HFF-Myc (cell line): ENCODE results near the gene BRD3.

ENCODE experiments used
- DNase-seq: peaks from one replicate; pipeline ENCODE4 v3.0.0-alpha.2; 2011; ENCODE audit warnings: low read depth; ENCODE audit errors: extremely low read depth
- H3K4me3 ChIP-seq: replicated peaks from 2 replicates; pipeline ENCODE4 v1.5.1; 2011; ENCODE audit warnings: low read depth, mild to moderate bottlenecking, control low read depth, low read length
- CTCF ChIP-seq: IDR thresholded peaks from 2 replicates; pipeline ENCODE4 v1.5.1; 2012; ENCODE audit warnings: mild to moderate bottlenecking, low read depth, low read length, control low read depth; ENCODE audit errors: missing control alignments

BRD3 gene

GRCh38 chr9:134044944-134045343 is 22.9 kb downstream of the BRD3 start:
- DNase-seq = no peak
- no peak for TF ChIP-seq CTCF
- H3K4me3 ChIP-seq = no peak overlapping the region

GRCh38 chr9:134043531-134043988 is 24.3 kb downstream of the BRD3 start:
- no peak for DNase-seq
- TF ChIP-seq CTCF = no peak
- H3K4me3 ChIP-seq = no peak overlapping the region

GRCh38 chr9:134041649-134041962 is 26.2 kb downstream of the BRD3 start:
- no peak for DNase-seq
- H3K4me3 ChIP-seq = no peak overlapping the region
- no peak for TF ChIP-seq CTCF

DNA sequence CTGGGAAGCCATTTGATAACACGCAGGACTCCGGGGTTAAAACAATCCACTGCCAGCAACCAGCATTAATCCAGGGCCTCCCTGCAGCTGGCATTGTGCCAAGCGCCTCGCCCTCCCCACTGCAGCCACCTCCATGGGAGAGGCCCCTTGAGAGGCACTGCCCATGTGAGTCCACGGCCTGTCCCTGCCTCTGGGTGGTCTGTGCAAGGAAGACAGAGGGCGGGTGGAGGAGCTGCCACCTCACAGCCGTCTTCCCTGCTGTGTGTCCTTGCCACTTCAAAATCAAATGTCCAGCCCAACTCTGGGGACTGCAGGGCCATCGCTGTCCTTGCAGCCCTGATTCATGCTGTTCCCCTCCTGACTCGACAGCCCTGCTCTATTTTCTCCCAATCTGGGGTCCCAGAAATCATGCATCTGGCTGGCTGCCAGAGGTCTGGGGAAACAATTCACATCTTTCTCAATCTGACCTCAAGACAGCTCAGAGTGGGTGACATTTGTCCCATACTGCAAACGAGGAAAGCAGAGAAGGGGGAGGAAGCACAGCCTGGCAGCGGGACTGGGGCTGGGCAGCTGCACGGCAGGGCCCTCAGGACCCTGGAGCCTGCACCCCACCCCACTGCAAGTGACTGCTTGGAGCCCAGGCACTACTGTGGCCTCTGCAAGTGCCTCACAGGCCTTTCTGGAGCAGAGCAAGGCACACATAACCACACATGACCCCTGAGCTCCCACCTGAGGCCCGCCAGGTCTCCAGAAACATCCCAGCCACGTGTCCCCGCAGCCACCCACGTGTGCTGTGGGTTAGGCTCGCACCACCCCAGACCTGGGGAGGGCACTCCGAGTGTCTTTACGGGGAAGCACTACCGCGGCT is 26.8 kb downstream of the BRD3 start:
- no peak for DNase-seq
- TF ChIP-seq CTCF = no peak
- no peak overlapping the region for H3K4me3 ChIP-seq

GRCh38 chr9:134040176-134040565 is 27.7 kb downstream of the BRD3 start:
- TF ChIP-seq CTCF = no peak
- H3K4me3 ChIP-seq = no peak overlapping the region
- no peak for DNase-seq

DNA sequence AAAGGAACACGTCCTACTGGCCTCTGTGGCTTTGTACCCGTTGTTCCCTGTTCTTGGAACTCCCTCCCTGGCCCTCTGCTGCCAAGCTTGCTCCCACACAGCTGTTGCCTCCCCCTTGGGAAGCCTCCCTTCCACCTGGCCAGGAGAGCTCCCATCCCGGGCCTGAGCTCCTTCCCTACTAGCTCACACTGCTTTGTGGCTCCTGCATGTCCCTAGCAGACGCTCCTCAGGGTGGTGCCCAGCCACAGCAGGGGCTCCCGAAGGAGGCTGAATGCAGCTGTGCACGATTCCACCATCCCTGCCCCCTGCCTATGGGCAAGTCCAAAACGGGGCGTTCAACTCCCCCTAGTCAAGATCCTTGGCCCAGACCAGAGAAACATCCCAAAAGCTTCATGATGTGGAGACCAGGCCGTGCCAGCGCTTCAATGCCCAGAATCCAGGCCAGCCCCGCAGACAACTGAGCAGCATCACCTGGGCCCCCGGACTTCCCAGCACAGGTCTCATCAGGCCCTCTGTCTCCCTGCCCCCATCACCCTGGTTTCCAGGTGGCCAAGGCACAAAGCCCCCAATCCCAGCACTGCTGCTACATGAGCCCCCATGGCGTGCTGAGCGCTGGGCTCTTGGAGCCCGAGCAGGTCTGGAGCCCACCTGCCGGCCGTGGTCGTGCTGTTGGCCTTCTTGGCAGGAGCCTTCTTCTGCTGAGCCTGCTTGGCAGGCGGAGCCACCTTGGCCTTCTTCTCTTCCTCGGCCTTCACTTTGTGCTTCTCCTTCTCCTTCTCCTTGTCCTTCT is 28.2 kb downstream of the BRD3 start:
- no peak overlapping the region for H3K4me3 ChIP-seq
- TF ChIP-seq CTCF = no peak
- DNase-seq = no peak
